Lung (tissue), 12 donors: Measurements from ENCODE around the gene NAB2. TPM values are rescaled to one million over a fixed set of nuclear protein-coding genes. Genes with fewer than 3 reads are reported as not detected.

Experiments
- ATAC-seq: fragments of 200-7000 bp; cut with Tn5 transposase; one replicate; pipeline ENCODE4 v1.9.1; 2020; ENCODE audit warnings: moderate number of reproducible peaks; ENCODE audit not compliant: insufficient read depth, low FRiP score
- DNase-seq, 3 donors: peaks; one replicate each; pipeline ENCODE4 v3.0.0-alpha.2; 2013 to 2017
- H3K27ac ChIP-seq, 2 donors: one replicate each; pipeline ENCODE4 v1.5.1; 2013; ENCODE audit warnings: mild to moderate bottlenecking in 2 of 2, moderate library complexity in 2 of 2, control low read depth in 1 of 2, inconsistent platforms in 1 of 2, low read depth in 1 of 2, low read length in 1 of 2
- H3K27me3 ChIP-seq, 3 donors: one replicate each; pipeline ENCODE4 v1.5.1; 2013; ENCODE audit warnings: low read length in 2 of 3; ENCODE audit not compliant: control insufficient read depth in 3 of 3, insufficient read depth in 3 of 3
- H3K36me3 ChIP-seq, 4 donors: one replicate each; pipeline ENCODE4 v1.5.1; 2013; ENCODE audit warnings: low read length in 4 of 4, mild to moderate bottlenecking in 1 of 4, moderate library complexity in 1 of 4; ENCODE audit not compliant: control insufficient read depth in 4 of 4, insufficient read depth in 4 of 4
- H3K4me1 ChIP-seq, 5 donors: one replicate each; pipeline ENCODE4 v1.5.1; 2013; ENCODE audit warnings: low read length in 5 of 5, mild to moderate bottlenecking in 2 of 5, moderate library complexity in 1 of 5; ENCODE audit not compliant: control insufficient read depth in 5 of 5, insufficient read depth in 5 of 5
- H3K4me3 ChIP-seq: one replicate; pipeline ENCODE4 v1.5.1; 2013; ENCODE audit warnings: mild to moderate bottlenecking, control low read depth, moderate library complexity
- H3K9ac ChIP-seq, 2 donors: one replicate each; pipeline ENCODE4 v1.5.1; 2013; ENCODE audit warnings: low read length in 2 of 2, control low read depth in 1 of 2; ENCODE audit not compliant: insufficient read depth in 1 of 2
- H3K9me3 ChIP-seq, 4 donors: one replicate each; pipeline ENCODE4 v1.5.1; 2013; ENCODE audit warnings: low read length in 3 of 4, mild to moderate bottlenecking in 1 of 4, moderate library complexity in 1 of 4; ENCODE audit not compliant: control insufficient read depth in 4 of 4, insufficient read depth in 3 of 4
- CTCF ChIP-seq: IDR thresholded peaks from 2 replicates; pipeline ENCODE4 v1.5.1; 2012; ENCODE audit warnings: mild to moderate bottlenecking; ENCODE audit errors: control extremely low read depth, extremely low read depth
- WGBS, 2 donors: extraction: QIAGEN DNeasy Blood & Tissue Kit; methylation state at CpG; one replicate each; pipeline ENCODE4 v1.1.7; 2013; 5-methylcytosine and 5-hydroxymethylcytosine counted together
- polyA plus RNA-seq, 2 donors: library from polyadenylated mRNA; stranded (reverse); fragments of 200-250 nt; gene quantifications; one replicate each; pipeline ENCODE4 v1.2.1, GENCODE V29; 2013
- total RNA-seq, 2 donors: library from RNA; depleted of rRNA in 1 of 2; stranded (reverse); fragments of >200 nt in 1 of 2; gene quantifications; one replicate each; pipeline ENCODE4 v1.2.1, GENCODE V29; 2014 to 2021
- donor health status: control.
- donor health status: control.
- donor health status: Bipolar disorder and iron deficiency.
- donor health status: healthy.
- donor health status: DM: yes; HTN: yes; CAD: no.

The NAB2 gene
- total and polyA plus RNA-seq, 4 donors = 16.7 to 51.3 (median 38.9) TPM

GRCh38 chr12:57129321-57129842 lies 40.5 kb downstream of the NAB2 start:
- Histone ChIP-seq H3K4me3 (peak overlapping the region; percentile 54), H3K36me3 (peaks cover 0 to 10% (median 0%) of the 10 kb centered on the region in 4 donors), H3K9me3 (no peaks in the 10 kb centered on the region), H3K4me1 (peaks cover 6 to 56% (median 24%) of the 10 kb centered on the region in 5 donors), H3K9ac (peak overlapping the region in 1 of 2 donors; percentile 88), H3K27ac (peak overlapping the region; percentile 24 to 83), H3K27me3 (no peaks in the 10 kb centered on the region)
- ATAC-seq (no peak), DNase-seq (peak in 2 of 3 donors; percentile 45 to 48)
- no peak for TF ChIP-seq CTCF
- 24 to 30% methylated on average over 12 of the region's 12 CpGs for WGBS, 2 donors

- peaks cover 0 to 10% (median 0%) of the 10 kb centered on the region in 4 donors for H3K36me3 ChIP-seq
- H3K4me1 ChIP-seq = peaks cover 6 to 61% (median 26%) of the 10 kb centered on the region in 5 donors
- DNase-seq (no peak), ATAC-seq (peak; percentile 13)
- no peak for TF ChIP-seq CTCF
- no peaks in the 10 kb centered on the region for H3K9me3 ChIP-seq
- H3K9ac ChIP-seq = peak overlapping the region in 1 of 2 donors; percentile 88
- H3K4me3 ChIP-seq = peak overlapping the region; percentile 54
- H3K27ac ChIP-seq = peak overlapping the region; percentile 24 to 83
- no peaks in the 10 kb centered on the region for H3K27me3 ChIP-seq
These were observed 41.0 kb downstream of the NAB2 start for GRCh38 chr12:57129889-57130288.

DNA sequence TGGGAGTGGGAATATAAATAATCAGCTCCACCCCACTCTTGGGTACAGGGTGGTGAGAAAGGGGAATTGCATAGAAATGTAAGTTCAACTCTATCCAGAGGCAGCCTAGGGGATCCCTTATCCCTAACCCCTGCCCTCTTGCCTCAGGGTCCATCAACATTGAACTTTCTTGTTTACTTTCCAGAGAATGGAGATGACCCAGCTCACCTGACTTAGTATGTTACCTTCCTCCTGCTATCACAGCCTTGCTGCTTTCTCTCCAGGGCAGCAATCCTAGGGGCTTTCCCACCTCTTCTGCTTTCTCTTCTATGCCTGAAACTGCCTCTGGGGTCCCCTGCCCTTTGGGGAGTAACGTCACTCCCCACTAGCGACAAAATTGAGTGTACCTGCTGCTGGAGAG lies 42.0 kb downstream of the NAB2 start:
- 65 to 74% methylated on average over 2 of the region's 2 CpGs for WGBS, 2 donors
- Histone ChIP-seq H3K9me3 (no peaks in the 10 kb centered on the region), H3K4me3 (no peak overlapping the region), H3K4me1 (peaks cover 6 to 71% (median 35%) of the 10 kb centered on the region in 5 donors), H3K9ac (no peak overlapping the region), H3K36me3 (peaks cover 0 to 10% (median 0%) of the 10 kb centered on the region in 4 donors), H3K27ac (no peak overlapping the region), H3K27me3 (no peaks in the 10 kb centered on the region)
- DNase-seq (no peak), ATAC-seq (no peak)
- no peak for TF ChIP-seq CTCF
